B cell (primary cell): ENCODE measurements around the gene CBR4. TPM values are rescaled to one million over a fixed set of nuclear protein-coding genes. Genes with fewer than 3 reads are reported as not detected.

Experiments
- ATAC-seq: fragments of 200-7000 bp; cut with Tn5 transposase; one replicate; pipeline ENCODE4 v1.10.0; 2021; ENCODE audit warnings: low read depth, mild to moderate bottlenecking, moderate number of reproducible peaks, moderate library complexity
- CTCF ChIA-PET: fragments of 350-600 bp; sonication (Branson Sonifier 250); formaldehyde crosslinking; loops from one replicate; lab custom pipeline; 2021; ENCODE audit warnings: antibody characterized with exemption, inconsistent platforms; lab: Charles Lee
- POLR2A ChIA-PET: fragments of 350-600 bp; sonication (Branson Sonifier 250); formaldehyde crosslinking; loops from one replicate; lab custom pipeline; 2021; ENCODE audit warnings: antibody characterized with exemption; lab: Charles Lee
- DNase-seq: peaks from one replicate; pipeline ENCODE4 v3.0.0; 2013
- H2AFZ ChIP-seq: 2 replicates; pipeline ENCODE4 v1.6.1; 2012; ENCODE audit warnings: mild to moderate bottlenecking, low read depth, low read length; ENCODE audit not compliant: insufficient read depth, poor library complexity, severe bottlenecking
- H3K27ac ChIP-seq, 2 donors: 1 replicate in 1 of 2; 2 replicates in 1 of 2; pipeline ENCODE4 v1.5.1; 2012 to 2013; ENCODE audit warnings: low read length in 2 of 2, mild to moderate bottlenecking in 2 of 2, moderate library complexity in 1 of 2
- H3K27me3 ChIP-seq, 4 experiments: fragments of 200-600 bp in 1 of 4; sonication (generic) in 1 of 4; replicated peaks in 1 of 4; 1 replicate in 2 of 4; 2 replicates in 2 of 4; pipeline versions ENCODE4 v1.6.1 to v1.7.0; 2013 to 2016; ENCODE audit warnings: low read length in 3 of 4, mild to moderate bottlenecking in 2 of 4, mixed read lengths in 1 of 4, moderate library complexity in 1 of 4; ENCODE audit not compliant: insufficient read depth in 4 of 4, control insufficient read depth in 3 of 4; ENCODE audit errors: control extremely low read depth in 1 of 4
- H3K36me3 ChIP-seq, 2 experiments: replicated peaks in 1 of 2; 1 replicate in 1 of 2; 2 replicates in 1 of 2; pipeline versions ENCODE4 v1.6.1 to v1.7.1; 2013; ENCODE audit warnings: low read length in 1 of 2; ENCODE audit not compliant: insufficient read depth in 2 of 2, control insufficient read depth in 1 of 2; ENCODE audit errors: control extremely low read depth in 1 of 2, extremely low read depth in 1 of 2
- H3K4me1 ChIP-seq, 2 donors: fragments of 200-600 bp in 1 of 2; sonication (generic) in 1 of 2; 1 replicate in 1 of 2; 2 replicates in 1 of 2; pipeline versions ENCODE4 v1.5.1 to v1.6.1; 2013 to 2017; ENCODE audit warnings: low read length in 2 of 2; ENCODE audit not compliant: control insufficient read depth in 2 of 2, insufficient read depth in 2 of 2
- H3K4me2 ChIP-seq: replicated peaks from 2 replicates; pipeline ENCODE3; 2012; ENCODE audit warnings: mild to moderate bottlenecking, low read depth, low read length; ENCODE audit not compliant: poor library complexity, severe bottlenecking
- H3K4me3 ChIP-seq, 5 experiments: fragments of 200-600 bp in 1 of 5; sonication (generic) in 1 of 5; 1 replicate in 3 of 5; 2 replicates in 2 of 5; pipeline versions ENCODE4 v1.5.1 to v1.7.0; 2011 to 2016; ENCODE audit warnings: low read length in 4 of 5, mild to moderate bottlenecking in 4 of 5, low read depth in 2 of 5, control low read depth in 1 of 5, moderate library complexity in 1 of 5; ENCODE audit not compliant: insufficient read depth in 1 of 5; ENCODE audit errors: control extremely low read depth in 1 of 5, extremely low read depth in 1 of 5
- H3K79me2 ChIP-seq: fragments of 200-600 bp; sonication (generic); one replicate; pipeline ENCODE4 v1.6.0; 2016; ENCODE audit warnings: low read length; ENCODE audit not compliant: control insufficient read depth, insufficient read depth
- H3K9ac ChIP-seq: fragments of 200-600 bp; sonication (generic); 2 replicates; pipeline ENCODE4 v1.6.1; 2017; ENCODE audit warnings: mild to moderate bottlenecking, low read length, moderate library complexity
- H3K9me3 ChIP-seq, 3 donors: one replicate each; pipeline versions ENCODE4 v1.6.1 to v1.7.1; 2013; ENCODE audit warnings: low read length in 2 of 3; ENCODE audit not compliant: control insufficient read depth in 2 of 3, insufficient read depth in 1 of 3; ENCODE audit errors: control extremely low read depth in 1 of 3
- H4K20me1 ChIP-seq: 2 replicates; pipeline ENCODE4 v1.6.0; 2012; ENCODE audit warnings: mild to moderate bottlenecking, low read length; ENCODE audit not compliant: insufficient read depth, control insufficient read depth, poor library complexity, severe bottlenecking
- H3K27ac Mint-ChIP-seq: one replicate; pipeline ENCODE4 v1.8.0; 2021; ENCODE audit warnings: mixed read lengths
- H3K27me3 Mint-ChIP-seq: one replicate; pipeline ENCODE4 v1.8.0; 2021; ENCODE audit warnings: mixed read lengths
- H3K4me1 Mint-ChIP-seq: one replicate; pipeline ENCODE4 v1.8.0; 2021; ENCODE audit warnings: mixed read lengths
- H3K4me3 Mint-ChIP-seq: one replicate; pipeline ENCODE4 v1.8.0; 2021; ENCODE audit warnings: mixed read lengths
- H3K9me3 Mint-ChIP-seq: one replicate; pipeline ENCODE4 v1.8.0; 2022; ENCODE audit warnings: mixed read lengths; ENCODE audit not compliant: insufficient read depth
- EZH2 ChIP-seq: IDR thresholded peaks from 2 replicates; pipeline ENCODE4 v1.6.1; 2012; ENCODE audit warnings: borderline replicate concordance, low read depth, mild to moderate bottlenecking, moderate library complexity, low read length; ENCODE audit not compliant: insufficient read depth, poor library complexity, severe bottlenecking
- WGBS: methylation state at CpG from one replicate; pipeline ENCODE4 v1.1.5; 2013; ENCODE audit warnings: missing lambda C conversion rate; ENCODE audit not compliant: insufficient coverage; 5-methylcytosine and 5-hydroxymethylcytosine counted together
- intact Hi-C: fragments of 100-400 bp; cut with micrococcal nuclease; formaldehyde crosslinking; loops from one replicate; pipeline ENCODE4 v1.10.0; 2022
- polyA plus RNA-seq: library from polyadenylated mRNA; depleted of rRNA; stranded (reverse); fragments of >200 nt; gene quantifications from 2 replicates; pipeline ENCODE4 v1.2.3, GENCODE V29; 2012
- total RNA-seq, 2 donors: library from RNA; stranded (reverse); fragments of 120-200 nt in 1 of 2; gene quantifications; 1 replicate in 1 of 2; 2 replicates in 1 of 2; pipeline versions ENCODE4 v1.2.3 to v1.2.4, GENCODE V29; 2013 to 2022
- TF ChIP-seq, protein P1 (sequence below): fragments of 200-600 bp; IDR thresholded peaks from one replicate; pipeline ENCODE4 v1.8.0; 2022; ENCODE audit warnings: antibody characterized with exemption, mild to moderate bottlenecking

The CBR4 gene
- total and polyA plus RNA-seq, 2 donors (not counting 1 experiment from before 2014, with no cell fraction given) = 7.9 to 32.1 TPM

DNA sequence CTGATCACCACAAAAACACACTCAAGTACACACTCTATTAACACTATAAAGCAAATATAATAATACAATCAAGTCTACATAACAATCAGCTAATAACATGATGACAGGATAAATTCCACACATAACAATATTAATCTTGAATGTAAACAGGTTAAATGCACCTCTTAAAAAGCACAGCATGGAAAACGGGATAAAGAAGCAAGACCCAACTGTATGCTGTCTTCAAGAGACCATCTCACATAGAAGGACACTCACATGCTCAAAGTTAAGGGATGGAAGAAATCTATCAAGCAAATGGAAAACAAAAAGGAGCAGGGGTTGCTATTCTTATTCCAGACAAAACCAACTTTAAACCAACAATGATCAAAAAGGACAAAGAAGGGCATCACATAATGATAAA lies 28.1 kb downstream of the CBR4 start:
- H4K20me1 ChIP-seq = no peaks in the 10 kb centered on the region
- H3K27ac Mint-ChIP-seq = no peak overlapping the region
- no peak overlapping the region for H3K9ac ChIP-seq
- H3K36me3 ChIP-seq = peaks cover 4 to 6% of the 10 kb centered on the region in 2 experiments
- intact Hi-C loops = no loop called here
- ATAC-seq (no peak), DNase-seq (no peak)
- POLR2A ChIA-PET = no interaction called here
- no peak overlapping the region for H3K4me3 Mint-ChIP-seq
- peaks cover 13 to 29% (median 21%) of the 10 kb centered on the region in 3 donors for H3K9me3 ChIP-seq
- H3K4me3 ChIP-seq = no peak overlapping the region
- H3K79me2 ChIP-seq = no peaks in the 10 kb centered on the region
- no peak overlapping the region for H3K27ac ChIP-seq
- no peaks in the 10 kb centered on the region for H3K4me1 Mint-ChIP-seq
- CTCF ChIA-PET = no interaction called here
- no peaks in the 10 kb centered on the region for H3K27me3 Mint-ChIP-seq
- no peaks in the 10 kb centered on the region for H3K4me1 ChIP-seq
- peaks cover 12% of the 10 kb centered on the region for H3K9me3 Mint-ChIP-seq
- TF ChIP-seq, protein P1, sequence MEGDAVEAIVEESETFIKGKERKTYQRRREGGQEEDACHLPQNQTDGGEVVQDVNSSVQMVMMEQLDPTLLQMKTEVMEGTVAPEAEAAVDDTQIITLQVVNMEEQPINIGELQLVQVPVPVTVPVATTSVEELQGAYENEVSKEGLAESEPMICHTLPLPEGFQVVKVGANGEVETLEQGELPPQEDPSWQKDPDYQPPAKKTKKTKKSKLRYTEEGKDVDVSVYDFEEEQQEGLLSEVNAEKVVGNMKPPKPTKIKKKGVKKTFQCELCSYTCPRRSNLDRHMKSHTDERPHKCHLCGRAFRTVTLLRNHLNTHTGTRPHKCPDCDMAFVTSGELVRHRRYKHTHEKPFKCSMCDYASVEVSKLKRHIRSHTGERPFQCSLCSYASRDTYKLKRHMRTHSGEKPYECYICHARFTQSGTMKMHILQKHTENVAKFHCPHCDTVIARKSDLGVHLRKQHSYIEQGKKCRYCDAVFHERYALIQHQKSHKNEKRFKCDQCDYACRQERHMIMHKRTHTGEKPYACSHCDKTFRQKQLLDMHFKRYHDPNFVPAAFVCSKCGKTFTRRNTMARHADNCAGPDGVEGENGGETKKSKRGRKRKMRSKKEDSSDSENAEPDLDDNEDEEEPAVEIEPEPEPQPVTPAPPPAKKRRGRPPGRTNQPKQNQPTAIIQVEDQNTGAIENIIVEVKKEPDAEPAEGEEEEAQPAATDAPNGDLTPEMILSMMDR = no peak
- TF ChIP-seq EZH2 = no peak
- H2AFZ ChIP-seq = no peak overlapping the region
- WGBS = no CpG with 5 or more reads among the region's 1 CpG
- H3K4me2 ChIP-seq = no peak overlapping the region
- no peaks in the 10 kb centered on the region for H3K27me3 ChIP-seq

- H3K4me3 ChIP-seq = no peak overlapping the region
- H3K27ac ChIP-seq = no peak overlapping the region
- no peaks in the 10 kb centered on the region for H3K4me1 Mint-ChIP-seq
- no peaks in the 10 kb centered on the region for H3K79me2 ChIP-seq
- H3K4me3 Mint-ChIP-seq = no peak overlapping the region
- no peak overlapping the region for H3K27ac Mint-ChIP-seq
- H3K4me1 ChIP-seq = no peaks in the 10 kb centered on the region
- DNase-seq = no peak
- no peaks in the 10 kb centered on the region for H3K27me3 Mint-ChIP-seq
- H4K20me1 ChIP-seq = no peaks in the 10 kb centered on the region
- ATAC-seq = no peak
- H3K9me3 Mint-ChIP-seq = peaks cover 12% of the 10 kb centered on the region
- H3K27me3 ChIP-seq = no peaks in the 10 kb centered on the region
- no peak overlapping the region for H3K4me2 ChIP-seq
- ChIA-PET CTCF (no interaction called here), POLR2A (no interaction called here)
- peaks cover 4 to 6% of the 10 kb centered on the region in 2 experiments for H3K36me3 ChIP-seq
- H2AFZ ChIP-seq = no peak overlapping the region
- no peak for TF ChIP-seq EZH2
- TF ChIP-seq, protein P1 = no peak
- H3K9me3 ChIP-seq = peaks cover 13 to 29% (median 21%) of the 10 kb centered on the region in 3 donors
- intact Hi-C loops = no loop called here
- no peak overlapping the region for H3K9ac ChIP-seq
Observed at GRCh38 chr4:168981460-168981859, 28.6 kb downstream of the CBR4 start.
